Measurements from ENCODE around the gene HPCAL4. TPM values are rescaled to one million over a fixed set of nuclear protein-coding genes. Genes with fewer than 3 reads are reported as not detected.

The HPCAL4 gene
- total and polyA plus RNA-seq, 7 donors: 0.16 to 1.1 (median 0.83) TPM; not detected in 2

GRCh38 chr1:39692152-39693074 is 1.2 kb upstream of the HPCAL4 start:
- peaks cover 30 to 54% (median 45%) of the 10 kb centered on the region in 3 donors for H3K27me3 ChIP-seq
- no peak for TF ChIP-seq POLR2AphosphoS5 (IDR thresholded peaks at IDR 0.05)
- TF ChIP-seq EP300 (IDR thresholded peaks at IDR 0.05): no peak
- no peak for TF ChIP-seq CTCF (IDR thresholded peaks at IDR 0.05)
- TF ChIP-seq POLR2A (IDR thresholded peaks at IDR 0.05): no peak
- peak overlapping the region in 3 of 4 donors; percentile 26 to 45 (median 45) for H3K4me3 ChIP-seq
- 8 to 11% methylated on average over 56 of the region's 56 CpGs for WGBS, 2 donors
- H3K4me1 ChIP-seq: peaks cover 0 to 21% (median 18%) of the 10 kb centered on the region in 4 donors
- H3K27ac ChIP-seq: no peak overlapping the region
- intact Hi-C loops (cut with DNase I): no loop called here
- H3K36me3 ChIP-seq: no peaks in the 10 kb centered on the region
- DNase-seq: no peak
- H3K9me3 ChIP-seq: no peaks in the 10 kb centered on the region

- H3K27me3 ChIP-seq: peaks cover 30 to 66% (median 45%) of the 10 kb centered on the region in 3 donors
- 11 to 14% methylated on average over 28 of the region's 28 CpGs for WGBS, 2 donors
- no peak overlapping the region for H3K27ac ChIP-seq
These were observed 345 bp downstream of the HPCAL4 start for GRCh38 chr1:39690794-39691382.

GRCh38 chr1:39690225-39690624 is 1.0 kb downstream of the HPCAL4 start:
- TF ChIP-seq POLR2A (IDR thresholded peaks at IDR 0.05): no peak
- no peak for TF ChIP-seq CTCF (IDR thresholded peaks at IDR 0.05)
- no peak for TF ChIP-seq POLR2AphosphoS5 (IDR thresholded peaks at IDR 0.05)
- TF ChIP-seq EP300 (IDR thresholded peaks at IDR 0.05): no peak
- 23 to 25% methylated on average over 2 of the region's 2 CpGs for WGBS, 2 donors
- intact Hi-C loops (cut with DNase I): no loop called here
- DNase-seq: no peak
- H3K27me3 ChIP-seq: peaks cover 30 to 66% (median 45%) of the 10 kb centered on the region in 3 donors
- no peak overlapping the region for H3K27ac ChIP-seq
- no peak overlapping the region for H3K4me3 ChIP-seq
- no peaks in the 10 kb centered on the region for H3K9me3 ChIP-seq
- H3K4me1 ChIP-seq: peaks cover 0 to 21% (median 18%) of the 10 kb centered on the region in 4 donors
- H3K36me3 ChIP-seq: no peaks in the 10 kb centered on the region

More at GRCh38 chr1:39690794-39691382, 345 bp downstream of the HPCAL4 start:
- no peak for DNase-seq
- H3K4me1 ChIP-seq: peaks cover 0 to 21% (median 18%) of the 10 kb centered on the region in 4 donors
- peak overlapping the region in 3 of 4 donors; percentile 26 to 45 (median 45) for H3K4me3 ChIP-seq
- H3K9me3 ChIP-seq: no peaks in the 10 kb centered on the region
- H3K36me3 ChIP-seq: no peaks in the 10 kb centered on the region
- intact Hi-C loops (cut with DNase I): no loop called here
- TF ChIP-seq CTCF (IDR thresholded peaks at IDR 0.05) (no peak), POLR2AphosphoS5 (IDR thresholded peaks at IDR 0.05) (no peak), EP300 (IDR thresholded peaks at IDR 0.05) (no peak), POLR2A (IDR thresholded peaks at IDR 0.05) (no peak)

GRCh38 chr1:39689635-39690034 is 1.6 kb downstream of the HPCAL4 start:
- H3K4me1 ChIP-seq: peaks cover 0 to 21% (median 18%) of the 10 kb centered on the region in 4 donors
- no peak for DNase-seq
- no peak overlapping the region for H3K27ac ChIP-seq
- peaks cover 30 to 71% (median 51%) of the 10 kb centered on the region in 3 donors for H3K27me3 ChIP-seq
- TF ChIP-seq CTCF (IDR thresholded peaks at IDR 0.05): no peak
- TF ChIP-seq POLR2AphosphoS5 (IDR thresholded peaks at IDR 0.05): no peak
- TF ChIP-seq EP300 (IDR thresholded peaks at IDR 0.05): no peak
- TF ChIP-seq POLR2A (IDR thresholded peaks at IDR 0.05): no peak
- no peaks in the 10 kb centered on the region for H3K36me3 ChIP-seq
- no peak overlapping the region for H3K4me3 ChIP-seq
- H3K9me3 ChIP-seq: no peaks in the 10 kb centered on the region
- intact Hi-C loops (cut with DNase I): no loop called here

All from sigmoid colon (tissue), 7 donors.